GM23248 (cell line): ENCODE data around the gene DUSP10. TPM values are rescaled to one million over a fixed set of nuclear protein-coding genes. Genes with fewer than 3 reads are reported as not detected.

Experiments used
- DNase-seq: peaks from one replicate; pipeline ENCODE4 v3.0.0-alpha.2; 2015
- H2AFZ ChIP-seq: fragments of 200-600 bp; sonication (generic); 2 replicates; pipeline ENCODE4 v1.6.1; 2016; ENCODE audit warnings: antibody characterized with exemption
- H3F3A ChIP-seq: fragments of 200-600 bp; sonication (generic); 2 replicates; pipeline ENCODE4 v1.6.1; 2016; ENCODE audit warnings: mild to moderate bottlenecking, antibody characterized with exemption, mixed run types; ENCODE audit not compliant: insufficient read depth
- H3K27ac ChIP-seq: fragments of 200-600 bp; sonication (generic); 2 replicates; pipeline ENCODE4 v1.5.1; 2016; ENCODE audit warnings: mild to moderate bottlenecking
- H3K27me3 ChIP-seq: fragments of 200-600 bp; sonication (generic); replicated peaks from 2 replicates; pipeline ENCODE4 v1.6.1; 2016; ENCODE audit warnings: mild to moderate bottlenecking; ENCODE audit not compliant: insufficient read depth
- H3K36me3 ChIP-seq: fragments of 200-600 bp; sonication (generic); 2 replicates; pipeline ENCODE4 v1.6.1; 2016; ENCODE audit warnings: low read depth, mild to moderate bottlenecking
- H3K4me1 ChIP-seq: fragments of 200-600 bp; sonication (generic); 2 replicates; pipeline ENCODE4 v1.6.1; 2016; ENCODE audit warnings: mild to moderate bottlenecking; ENCODE audit not compliant: insufficient read depth
- H3K4me2 ChIP-seq: fragments of 200-600 bp; sonication (generic); one replicate; pipeline ENCODE4 v1.6.1; 2016; ENCODE audit warnings: mild to moderate bottlenecking; ENCODE audit not compliant: unreplicated experiment
- H3K4me3 ChIP-seq: fragments of 200-600 bp; sonication (generic); 2 replicates; pipeline ENCODE4 v1.5.1; 2016; ENCODE audit warnings: mild to moderate bottlenecking
- H3K79me2 ChIP-seq: fragments of 200-600 bp; sonication (generic); 2 replicates; pipeline ENCODE4 v1.6.1; 2016; ENCODE audit warnings: mild to moderate bottlenecking; ENCODE audit not compliant: insufficient read depth
- H3K9ac ChIP-seq: fragments of 200-600 bp; sonication (generic); 2 replicates; pipeline ENCODE4 v1.6.1; 2016; ENCODE audit warnings: mild to moderate bottlenecking
- H3K9me2 ChIP-seq: fragments of 200-600 bp; sonication (generic); 2 replicates; pipeline ENCODE4 v1.6.1; 2016; ENCODE audit warnings: mixed run types, mild to moderate bottlenecking, moderate library complexity; ENCODE audit not compliant: insufficient read depth
- H3K9me3 ChIP-seq: fragments of 200-600 bp; sonication (generic); one replicate; pipeline ENCODE4 v1.6.1; 2017; ENCODE audit warnings: low read depth
- H4K20me1 ChIP-seq: fragments of 200-600 bp; sonication (generic); 2 replicates; pipeline ENCODE4 v1.6.0; 2016; ENCODE audit not compliant: insufficient read depth
- EZH2 ChIP-seq: fragments of 200-600 bp; sonication (generic); IDR thresholded peaks from 2 replicates; pipeline ENCODE4 v1.6.1; 2018; ENCODE audit warnings: antibody characterized with exemption, mild to moderate bottlenecking; ENCODE audit not compliant: insufficient read depth, poor library complexity, severe bottlenecking
- EZH2phosphoT487 ChIP-seq: fragments of 200-600 bp; sonication (generic); IDR thresholded peaks from 2 replicates; pipeline ENCODE4 v1.6.1; 2018; ENCODE audit warnings: antibody characterized with exemption, moderate library complexity, mild to moderate bottlenecking, low read depth; ENCODE audit not compliant: insufficient read depth
- WGBS, 2 experiments: methylation state at CpG; one replicate each; pipeline ENCODE4 v1.1.6; 2015 to 2017; ENCODE audit warnings: low lambda C conversion rate in 2 of 2, low coverage in 1 of 2; ENCODE audit errors: missing lambda C conversion rate in 2 of 2; 5-methylcytosine and 5-hydroxymethylcytosine counted together
- in situ Hi-C: fragments of 300-500 bp; cut with MboI; formaldehyde crosslinking; loops from 2 replicates; pipeline ENCODE4 v1.15.0; 2020
- polyA plus RNA-seq: library from polyadenylated mRNA; unstranded; fragments of >200 nt; fragmentation: Nextera tagmentation; extraction: Ambion mirVana; gene quantifications from 2 replicates; pipeline ENCODE4 v1.2.1, GENCODE V29; 2016
- total RNA-seq: library from RNA; depleted of rRNA; stranded (reverse); fragments of >200 nt; shearing (Covaris generic); gene quantifications from 2 replicates; pipeline ENCODE4 v1.2.3, GENCODE V29; 2014

DUSP10 gene
- total and polyA plus RNA-seq, 2 experiments from 2014 or later = 10.5 to 16.4 TPM

- 1% methylated on average over 36 of the region's 36 CpGs for WGBS, 2 experiments
- Histone ChIP-seq H3K9me3 (no peaks in the 10 kb centered on the region), H3K36me3 (no peaks in the 10 kb centered on the region), H3F3A (0 out of 2 replicates have a peak, but pooled peaks cover 7% of the 10 kb centered on the region), H2AFZ (peak overlapping the region; percentile 91), H3K27me3 (no peaks in the 10 kb centered on the region), H3K79me2 (peaks cover 56% of the 10 kb centered on the region), H3K4me1 (peaks cover 16% of the 10 kb centered on the region; the same call in 1 of the 2 replicates), H3K4me2 (peak overlapping the region; percentile 98), H3K9me2 (no peaks in the 10 kb centered on the region), H3K27ac (peak overlapping the region; percentile 76), H3K4me3 (peak overlapping the region; percentile 94), H4K20me1 (no peaks in the 10 kb centered on the region), H3K9ac (peak overlapping the region; percentile 85)
- in situ Hi-C loops = loop anchor here (10.0 kb wide), 3 partner anchors 124 to 714 kb away; no protein-coding TSS in a partner anchor
- peak; percentile 69 for DNase-seq
- TF ChIP-seq EZH2phosphoT487 (no peak), EZH2 (no peak)
These were observed 741 bp downstream of the DUSP10 start for GRCh38 chr1:221740993-221741702.

GRCh38 chr1:221740369-221740992 lies 1.4 kb downstream of the DUSP10 start:
- peaks cover 62% of the 10 kb centered on the region for H3K79me2 ChIP-seq
- H3K27me3 ChIP-seq = no peaks in the 10 kb centered on the region
- peak; percentile 59 for DNase-seq
- peak overlapping the region; percentile 94 for H3K4me3 ChIP-seq
- no peaks in the 10 kb centered on the region for H4K20me1 ChIP-seq
- peaks cover 22% of the 10 kb centered on the region; the same call in 1 of the 2 replicates for H3K4me1 ChIP-seq
- H3K9me3 ChIP-seq = no peaks in the 10 kb centered on the region
- H3K36me3 ChIP-seq = no peaks in the 10 kb centered on the region; the same call in 1 of the 2 replicates
- H3K9ac ChIP-seq = peak overlapping the region; percentile 85
- H2AFZ ChIP-seq = peak overlapping the region; percentile 91
- H3F3A ChIP-seq = 0 out of 2 replicates have a peak, but pooled peaks cover 7% of the 10 kb centered on the region
- peak overlapping the region; percentile 76; the same call in 1 of the 2 replicates for H3K27ac ChIP-seq
- peak overlapping the region; percentile 98 for H3K4me2 ChIP-seq
- 0 to 2% methylated on average over 11 of the region's 11 CpGs for WGBS, 2 experiments
- in situ Hi-C loops = loop anchor here (10.0 kb wide), 3 partner anchors 124 to 714 kb away; no protein-coding TSS in a partner anchor
- TF ChIP-seq EZH2 (no peak), EZH2phosphoT487 (no peak)
- H3K9me2 ChIP-seq = no peaks in the 10 kb centered on the region

GRCh38 chr1:221739677-221740025 lies 2.2 kb downstream of the DUSP10 start:
- no peaks in the 10 kb centered on the region; the same call in 1 of the 2 replicates for H3K36me3 ChIP-seq
- H2AFZ ChIP-seq = no peak overlapping the region
- no peaks in the 10 kb centered on the region for H3K27me3 ChIP-seq
- DNase-seq = no peak
- WGBS, 2 experiments = 93 to 96% methylated on average over 6 of the region's 6 CpGs
- H3K9ac ChIP-seq = peak overlapping the region; percentile 85; the same call in 1 of the 2 replicates
- in situ Hi-C loops = loop anchor here (10.0 kb wide), 4 partner anchors 125 to 715 kb away; no protein-coding TSS in a partner anchor
- no peak for TF ChIP-seq EZH2
- no peak for TF ChIP-seq EZH2phosphoT487
- H3K27ac ChIP-seq = no peak overlapping the region
- H4K20me1 ChIP-seq = no peaks in the 10 kb centered on the region
- H3F3A ChIP-seq = 0 out of 2 replicates have a peak, but pooled peaks cover 7% of the 10 kb centered on the region
- peak overlapping the region; percentile 98 for H3K4me2 ChIP-seq
- no peaks in the 10 kb centered on the region for H3K9me3 ChIP-seq
- no peaks in the 10 kb centered on the region for H3K9me2 ChIP-seq
- peaks cover 71% of the 10 kb centered on the region for H3K79me2 ChIP-seq
- peaks cover 28% of the 10 kb centered on the region for H3K4me1 ChIP-seq
- H3K4me3 ChIP-seq = peak overlapping the region; percentile 94

GRCh38 chr1:221739018-221739676 lies 2.7 kb downstream of the DUSP10 start:
- in situ Hi-C loops = loop anchor here (10.0 kb wide), 1 partner anchor 254 kb away; no protein-coding TSS in a partner anchor
- H3K27ac ChIP-seq = no peak overlapping the region
- H4K20me1 ChIP-seq = no peaks in the 10 kb centered on the region
- no peaks in the 10 kb centered on the region; the same call in 1 of the 2 replicates for H3K36me3 ChIP-seq
- H2AFZ ChIP-seq = no peak overlapping the region
- H3K4me3 ChIP-seq = 0 out of 2 replicates have a peak overlapping the region, but pooled peaks have one; percentile 94
- 0 out of 2 replicates have a peak, but pooled peaks cover 7% of the 10 kb centered on the region for H3F3A ChIP-seq
- TF ChIP-seq EZH2phosphoT487 = no peak
- no peak for TF ChIP-seq EZH2
- DNase-seq = peak; percentile 40
- H3K9me2 ChIP-seq = no peaks in the 10 kb centered on the region
- no peak overlapping the region for H3K4me2 ChIP-seq
- peaks cover 76% of the 10 kb centered on the region for H3K79me2 ChIP-seq
- 88 to 91% methylated on average over 14 of the region's 14 CpGs for WGBS, 2 experiments
- H3K27me3 ChIP-seq = no peaks in the 10 kb centered on the region
- H3K9me3 ChIP-seq = no peaks in the 10 kb centered on the region
- peaks cover 32% of the 10 kb centered on the region for H3K4me1 ChIP-seq
- no peak overlapping the region for H3K9ac ChIP-seq
